ENCODE measurements around the gene CHST11. TPM values are rescaled to one million over a fixed set of nuclear protein-coding genes. Genes with fewer than 3 reads are reported as not detected.

The CHST11 gene
- total RNA-seq, 2 donors from 2014 or later, result 4.6 to 14.5 TPM

DNA sequence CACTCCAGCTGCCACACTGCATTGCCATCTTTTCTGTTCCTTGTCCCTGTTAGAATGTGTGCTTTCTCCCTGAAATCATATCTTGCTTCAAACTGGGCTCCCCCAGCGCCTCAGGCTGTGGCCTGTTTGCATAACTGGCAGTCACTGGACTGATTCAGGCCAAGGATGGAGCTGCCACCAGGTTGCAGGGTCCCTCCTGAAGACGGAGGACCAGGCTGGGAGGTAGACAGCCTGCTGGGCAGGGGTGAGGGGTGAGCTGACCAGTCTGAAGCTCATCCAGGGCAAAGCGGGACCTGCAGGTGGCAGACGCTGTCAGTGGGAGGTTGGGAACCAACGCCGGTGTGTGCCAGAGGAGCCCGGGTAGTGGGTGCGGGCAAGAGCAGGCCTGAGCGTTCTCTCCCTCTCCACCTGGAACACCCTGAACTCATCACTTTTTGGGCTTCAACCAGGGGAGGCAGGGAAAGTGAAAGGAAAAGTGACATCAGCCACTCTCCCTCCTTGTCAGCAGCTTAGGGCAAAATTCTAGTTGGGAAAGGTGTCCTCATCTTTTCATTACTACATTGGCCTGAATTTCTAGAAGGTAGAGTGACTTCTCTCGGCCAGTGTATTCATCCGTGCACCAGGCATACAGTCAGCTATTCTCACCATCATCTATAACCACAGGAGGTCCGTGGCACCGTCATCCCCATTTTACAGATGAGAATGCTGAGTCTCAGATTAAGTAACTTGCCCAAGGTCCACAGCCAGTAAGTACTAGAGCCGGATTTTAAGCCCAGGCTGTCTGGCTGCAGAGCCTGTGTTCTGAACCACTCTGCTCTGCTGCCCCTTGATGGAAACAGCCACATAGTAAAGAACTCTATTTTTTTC, 282.3 kb downstream of the CHST11 start:
- Histone ChIP-seq H3K27me3 (no peaks in the 10 kb centered on the region), H3K27ac (no peak overlapping the region), H3K4me3 (no peak overlapping the region), H3K4me1 (no peaks in the 10 kb centered on the region), H3K36me3 (replicated peaks in 1 of 2; ENCODE audit: insufficient read depth in 1 of 2, low read depth in 2 of 2) (no peaks in the 10 kb centered on the region), H3K9me3 (no peaks in the 10 kb centered on the region)
- intact Hi-C loops (cut with DNase I), result no loop called here
- TF ChIP-seq, protein P1, sequence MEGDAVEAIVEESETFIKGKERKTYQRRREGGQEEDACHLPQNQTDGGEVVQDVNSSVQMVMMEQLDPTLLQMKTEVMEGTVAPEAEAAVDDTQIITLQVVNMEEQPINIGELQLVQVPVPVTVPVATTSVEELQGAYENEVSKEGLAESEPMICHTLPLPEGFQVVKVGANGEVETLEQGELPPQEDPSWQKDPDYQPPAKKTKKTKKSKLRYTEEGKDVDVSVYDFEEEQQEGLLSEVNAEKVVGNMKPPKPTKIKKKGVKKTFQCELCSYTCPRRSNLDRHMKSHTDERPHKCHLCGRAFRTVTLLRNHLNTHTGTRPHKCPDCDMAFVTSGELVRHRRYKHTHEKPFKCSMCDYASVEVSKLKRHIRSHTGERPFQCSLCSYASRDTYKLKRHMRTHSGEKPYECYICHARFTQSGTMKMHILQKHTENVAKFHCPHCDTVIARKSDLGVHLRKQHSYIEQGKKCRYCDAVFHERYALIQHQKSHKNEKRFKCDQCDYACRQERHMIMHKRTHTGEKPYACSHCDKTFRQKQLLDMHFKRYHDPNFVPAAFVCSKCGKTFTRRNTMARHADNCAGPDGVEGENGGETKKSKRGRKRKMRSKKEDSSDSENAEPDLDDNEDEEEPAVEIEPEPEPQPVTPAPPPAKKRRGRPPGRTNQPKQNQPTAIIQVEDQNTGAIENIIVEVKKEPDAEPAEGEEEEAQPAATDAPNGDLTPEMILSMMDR (IDR thresholded peaks at IDR 0.05), result no peak
- TF ChIP-seq POLR2A (IDR thresholded peaks at IDR 0.05), result no peak
- DNase-seq (no peak), ATAC-seq (no peak)
- WGBS, 2 donors, result 87 to 90% methylated on average over 14 of the region's 14 CpGs

DNA sequence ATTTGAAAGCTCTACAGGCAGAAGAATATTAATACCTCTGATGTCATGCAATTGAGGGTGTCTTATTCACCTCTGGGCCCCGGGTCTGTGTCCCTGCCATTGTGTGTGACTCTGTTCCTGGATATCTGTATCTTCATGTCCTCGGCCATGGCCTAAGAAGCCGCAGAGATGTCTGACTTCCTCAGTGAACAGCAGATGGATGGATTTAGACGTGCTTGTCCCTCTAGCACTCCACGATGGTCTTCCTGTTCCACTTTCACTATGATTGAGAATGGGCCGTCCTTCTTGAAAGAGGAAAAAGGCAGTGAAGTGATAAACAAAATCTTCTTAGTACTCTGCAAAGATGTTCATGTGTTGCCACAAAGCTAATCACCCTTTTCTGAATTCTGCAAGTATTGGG, 283.9 kb downstream of the CHST11 start:
- peak overlapping the region in 1 of 4 donors; percentile 20 for H3K27ac ChIP-seq
- no peaks in the 10 kb centered on the region for H3K36me3 ChIP-seq (replicated peaks in 1 of 2; ENCODE audit: insufficient read depth in 1 of 2, low read depth in 2 of 2)
- H3K4me1 ChIP-seq, result no peaks in the 10 kb centered on the region
- H3K9me3 ChIP-seq, result no peaks in the 10 kb centered on the region
- TF ChIP-seq, protein P1 (IDR thresholded peaks at IDR 0.05), result no peak
- TF ChIP-seq POLR2A (IDR thresholded peaks at IDR 0.05), result no peak
- no peak for ATAC-seq
- 64 to 83% methylated on average over 6 of the region's 6 CpGs for WGBS, 2 donors
- H3K27me3 ChIP-seq, result no peaks in the 10 kb centered on the region
- H3K4me3 ChIP-seq, result no peak overlapping the region
- intact Hi-C loops (cut with DNase I), result no loop called here
- peak in 1 of 4 donors; percentile 64 for DNase-seq

DNA sequence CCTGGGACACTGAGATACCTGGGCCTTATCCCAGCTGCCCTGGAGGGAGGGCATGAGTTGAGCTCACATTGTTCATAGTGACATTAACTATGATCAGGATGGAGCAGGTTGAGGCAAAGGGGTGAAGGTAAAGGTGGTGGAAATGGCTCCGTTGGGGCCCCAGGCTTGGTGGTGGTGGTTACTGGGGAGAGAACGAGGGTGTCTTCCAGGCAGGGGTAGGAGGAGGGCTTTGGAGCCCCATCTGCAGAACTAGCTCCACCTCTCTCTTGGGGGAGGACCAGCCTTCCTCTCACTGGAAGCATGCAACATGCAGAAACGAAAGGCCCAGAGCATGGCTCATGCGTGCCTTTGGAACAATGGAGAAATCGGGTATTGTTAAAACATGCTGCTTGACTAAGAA, 284.3 kb downstream of the CHST11 start:
- TF ChIP-seq, protein P1 (IDR thresholded peaks at IDR 0.05), result no peak
- TF ChIP-seq POLR2A (IDR thresholded peaks at IDR 0.05), result no peak
- Histone ChIP-seq H3K9me3 (no peaks in the 10 kb centered on the region), H3K36me3 (replicated peaks in 1 of 2; ENCODE audit: insufficient read depth in 1 of 2, low read depth in 2 of 2) (no peaks in the 10 kb centered on the region), H3K27me3 (no peaks in the 10 kb centered on the region), H3K4me3 (no peak overlapping the region), H3K4me1 (no peaks in the 10 kb centered on the region), H3K27ac (no peak overlapping the region)
- ATAC-seq, result no peak
- intact Hi-C loops (cut with DNase I), result no loop called here
- WGBS, 2 donors, result 73 to 96% methylated on average over 5 of the region's 5 CpGs
- DNase-seq, result no peak

DNA sequence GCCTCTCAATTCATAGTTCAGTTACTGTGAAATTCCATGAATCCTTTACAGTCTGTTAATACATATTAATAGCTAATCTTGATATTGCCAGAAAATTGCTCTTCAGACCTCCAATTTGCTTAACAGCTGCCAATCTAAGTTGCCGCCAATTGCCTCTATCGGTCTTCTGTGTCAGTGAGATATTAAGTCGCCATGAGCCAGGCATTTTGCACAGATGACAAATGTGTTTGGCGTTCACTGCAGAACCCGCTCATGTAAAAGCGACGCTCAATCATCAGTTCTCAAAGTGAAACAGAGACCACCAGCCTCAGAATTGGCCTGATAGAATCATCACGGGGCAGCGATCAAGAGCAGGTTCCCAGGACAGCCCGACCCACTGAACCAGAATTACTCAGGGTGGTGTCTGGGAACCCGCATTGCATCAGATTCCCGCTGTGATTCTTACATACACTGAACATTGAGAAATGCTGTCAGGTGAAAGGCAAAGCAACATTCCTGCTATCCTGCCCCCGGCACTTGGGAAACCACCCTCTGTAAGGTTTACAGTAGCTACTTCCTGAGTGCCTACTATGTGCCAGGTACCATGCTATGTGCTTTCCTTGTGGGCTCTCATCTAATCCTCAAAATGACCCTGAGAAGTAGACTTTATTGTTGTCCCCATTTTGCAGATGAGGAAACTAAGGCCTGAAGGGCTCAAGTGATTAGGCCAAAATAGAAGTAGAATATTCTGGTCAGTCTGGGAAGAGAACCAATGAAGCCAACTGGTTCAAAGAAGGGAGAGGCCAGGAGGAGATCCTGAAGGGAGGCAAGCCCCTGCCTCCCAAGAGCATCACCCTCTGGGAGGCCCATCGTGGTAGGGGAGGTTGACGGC, 285.0 kb downstream of the CHST11 start:
- DNase-seq (no peak), ATAC-seq (no peak)
- H3K4me3 ChIP-seq, result no peak overlapping the region
- no peaks in the 10 kb centered on the region for H3K4me1 ChIP-seq
- H3K27me3 ChIP-seq, result no peaks in the 10 kb centered on the region
- H3K27ac ChIP-seq, result no peak overlapping the region
- no peak for TF ChIP-seq POLR2A (IDR thresholded peaks at IDR 0.05)
- TF ChIP-seq, protein P1 (IDR thresholded peaks at IDR 0.05), result no peak
- H3K36me3 ChIP-seq (replicated peaks in 1 of 2; ENCODE audit: insufficient read depth in 1 of 2, low read depth in 2 of 2), result no peaks in the 10 kb centered on the region
- H3K9me3 ChIP-seq, result no peaks in the 10 kb centered on the region
- intact Hi-C loops (cut with DNase I), result no loop called here
- 82 to 86% methylated on average over 14 of the region's 15 CpGs for WGBS, 2 donors
